Neuron (in vitro differentiated cells): ENCODE data around the gene KLHL22.
"Not testable (repeated sequence)": the region's sequence is repeated elsewhere in the genome, so short reads cannot be mapped to it uniquely, and the experiment has no call there.

Experiments used
- H2AFZ ChIP-seq: one replicate; pipeline ENCODE4 v1.6.1; 2013; ENCODE audit warnings: low read depth, mild to moderate bottlenecking, inconsistent platforms, low read length, moderate library complexity
- H3K27me3 ChIP-seq: one replicate; pipeline ENCODE4 v1.6.1; 2013; ENCODE audit warnings: low read length; ENCODE audit not compliant: insufficient read depth
- H3K36me3 ChIP-seq: one replicate; pipeline ENCODE4 v1.6.1; 2013; ENCODE audit warnings: low read length; ENCODE audit not compliant: insufficient read depth
- H3K4me1 ChIP-seq: one replicate; pipeline ENCODE4 v1.6.1; 2013; ENCODE audit warnings: low read length; ENCODE audit not compliant: insufficient read depth
- H3K4me3 ChIP-seq: 2 replicates; pipeline ENCODE4 v1.5.1; 2013; ENCODE audit warnings: mild to moderate bottlenecking, low read length, moderate library complexity
- H3K9me3 ChIP-seq: one replicate; pipeline ENCODE4 v1.6.1; 2013; ENCODE audit warnings: low read length

The KLHL22 gene, protein sequence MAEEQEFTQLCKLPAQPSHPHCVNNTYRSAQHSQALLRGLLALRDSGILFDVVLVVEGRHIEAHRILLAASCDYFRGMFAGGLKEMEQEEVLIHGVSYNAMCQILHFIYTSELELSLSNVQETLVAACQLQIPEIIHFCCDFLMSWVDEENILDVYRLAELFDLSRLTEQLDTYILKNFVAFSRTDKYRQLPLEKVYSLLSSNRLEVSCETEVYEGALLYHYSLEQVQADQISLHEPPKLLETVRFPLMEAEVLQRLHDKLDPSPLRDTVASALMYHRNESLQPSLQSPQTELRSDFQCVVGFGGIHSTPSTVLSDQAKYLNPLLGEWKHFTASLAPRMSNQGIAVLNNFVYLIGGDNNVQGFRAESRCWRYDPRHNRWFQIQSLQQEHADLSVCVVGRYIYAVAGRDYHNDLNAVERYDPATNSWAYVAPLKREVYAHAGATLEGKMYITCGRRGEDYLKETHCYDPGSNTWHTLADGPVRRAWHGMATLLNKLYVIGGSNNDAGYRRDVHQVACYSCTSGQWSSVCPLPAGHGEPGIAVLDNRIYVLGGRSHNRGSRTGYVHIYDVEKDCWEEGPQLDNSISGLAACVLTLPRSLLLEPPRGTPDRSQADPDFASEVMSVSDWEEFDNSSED

DNA sequence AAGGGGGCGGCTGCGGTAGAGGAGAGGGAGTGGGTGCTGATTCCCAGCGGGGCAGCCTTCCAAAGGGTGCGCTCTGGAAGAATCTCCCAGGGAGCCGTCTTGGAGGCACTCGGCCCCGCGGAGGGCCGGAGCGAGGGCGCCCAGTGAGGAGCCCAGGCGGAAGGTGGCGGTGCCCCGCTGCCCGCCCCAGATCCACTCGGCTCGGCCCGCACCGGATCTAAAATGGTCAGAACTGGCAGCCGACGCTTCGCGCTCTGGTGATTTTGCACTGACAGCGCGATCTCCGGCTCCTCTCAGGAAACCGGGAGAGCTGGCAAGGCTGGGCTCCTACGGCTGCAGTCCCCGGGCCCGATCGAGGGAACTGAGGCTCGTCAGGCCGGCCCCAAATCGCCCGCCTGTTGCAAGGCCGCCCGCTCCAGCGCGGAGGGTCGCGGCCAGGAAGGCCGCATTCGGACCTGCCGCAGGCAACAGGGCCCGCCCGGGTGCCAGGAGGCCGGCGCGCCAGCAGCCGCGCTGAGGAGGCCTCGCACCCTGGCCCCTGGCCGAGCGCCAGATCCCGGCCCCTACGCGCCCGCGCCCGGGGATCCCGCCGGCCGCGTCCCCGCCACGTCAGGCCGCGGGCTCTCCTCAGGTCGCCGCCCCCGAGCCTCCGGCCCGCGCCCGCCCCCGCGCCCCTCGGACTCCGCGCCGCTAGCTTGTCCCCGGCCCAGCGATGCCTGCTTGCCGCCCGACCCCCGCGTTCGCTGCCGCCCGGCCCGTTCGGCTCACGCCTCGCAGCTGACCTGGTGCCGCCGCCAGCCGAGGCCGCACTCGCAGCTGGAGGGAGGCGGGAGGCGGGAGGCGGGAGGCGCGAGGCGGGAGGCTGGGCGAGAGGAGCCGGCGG is at the start of gene KLHL22:
KLHL22 (minus strand) TSS at position 818 of the 883 bp plus-strand sequence. CDS start 6,584 bp downstream, outside the sequence.
- H3K36me3 ChIP-seq: peaks cover 6% of the 10 kb centered on the region
- H3K27me3 ChIP-seq: no peaks in the 10 kb centered on the region
- peaks cover 9% of the 10 kb centered on the region for H3K4me1 ChIP-seq
- H3K4me3 ChIP-seq: peak within 1 kb of the TSS; percentile 86
- H2AFZ ChIP-seq: peak within 1 kb of the TSS; percentile 33
- H3K9me3 ChIP-seq: peaks cover 2% of the 10 kb centered on the region

DNA sequence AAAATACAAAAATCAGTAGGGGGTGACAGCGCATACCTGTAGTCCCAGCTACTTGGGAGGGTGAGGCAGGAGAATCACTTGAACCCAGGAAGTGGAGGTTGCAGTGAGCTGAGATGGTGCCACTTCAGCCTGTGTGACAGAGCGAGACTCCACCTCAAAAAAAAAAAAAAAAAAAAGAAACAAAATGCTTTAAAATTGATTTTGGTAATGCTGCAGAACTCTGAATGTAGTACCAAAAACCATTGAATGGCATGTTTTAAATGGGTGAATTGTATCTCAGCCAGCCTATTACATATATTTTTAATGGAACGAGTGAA is 49.7 kb upstream of the KLHL22 start:
- not testable (repeated sequence) for H3K9me3 ChIP-seq, H3K27me3 ChIP-seq, H3K4me1 ChIP-seq, H2AFZ ChIP-seq, H3K4me3 ChIP-seq
- H3K36me3 ChIP-seq: peaks cover 38% of the 10 kb centered on the region

DNA sequence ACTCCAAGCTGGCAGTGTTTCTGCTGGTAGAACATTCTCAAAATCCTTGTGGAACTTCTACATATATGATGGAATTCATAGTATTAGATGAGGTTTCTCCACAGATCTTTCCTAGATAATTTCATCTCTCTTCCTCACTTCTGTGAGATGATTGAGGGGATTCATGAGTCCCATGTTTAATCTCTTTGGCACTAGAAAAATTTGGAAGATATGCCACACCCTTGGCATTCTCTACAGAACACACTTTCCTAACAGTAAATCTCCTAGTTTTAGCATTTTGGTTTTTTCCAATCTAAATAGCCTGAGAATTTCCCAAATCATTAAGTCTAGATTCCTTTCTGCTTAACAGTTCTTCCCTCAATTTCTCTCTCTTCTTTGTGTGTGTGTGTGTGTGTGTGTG is 47.1 kb upstream of the KLHL22 start:
- H3K36me3 ChIP-seq: peaks cover 55% of the 10 kb centered on the region
- no peaks in the 10 kb centered on the region for H3K4me1 ChIP-seq
- no peaks in the 10 kb centered on the region for H3K9me3 ChIP-seq
- H2AFZ ChIP-seq: no peak overlapping the region
- no peak overlapping the region for H3K4me3 ChIP-seq
- no peaks in the 10 kb centered on the region for H3K27me3 ChIP-seq

DNA sequence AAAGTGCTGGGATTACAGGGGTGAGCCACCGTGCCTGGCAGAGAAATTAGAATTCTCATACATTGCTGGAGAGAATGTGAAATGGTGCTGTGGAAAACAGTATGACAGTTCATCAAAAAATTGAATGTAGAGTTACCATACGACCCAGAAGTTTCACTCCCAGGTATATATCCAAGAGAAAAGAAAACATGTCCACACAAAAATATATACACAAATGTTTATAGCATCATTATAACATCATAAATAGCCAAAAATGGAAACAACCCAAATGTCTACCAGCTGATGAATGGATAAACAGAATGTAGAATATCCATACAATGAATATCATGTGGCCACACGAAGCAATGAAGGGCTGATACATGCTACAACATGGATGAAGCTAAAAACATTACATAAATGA is 46.5 kb upstream of the KLHL22 start:
- no peaks in the 10 kb centered on the region for H3K4me1 ChIP-seq
- no peaks in the 10 kb centered on the region for H3K27me3 ChIP-seq
- H3K9me3 ChIP-seq: no peaks in the 10 kb centered on the region
- no peak overlapping the region for H3K4me3 ChIP-seq
- no peak overlapping the region for H2AFZ ChIP-seq
- peaks cover 62% of the 10 kb centered on the region for H3K36me3 ChIP-seq

DNA sequence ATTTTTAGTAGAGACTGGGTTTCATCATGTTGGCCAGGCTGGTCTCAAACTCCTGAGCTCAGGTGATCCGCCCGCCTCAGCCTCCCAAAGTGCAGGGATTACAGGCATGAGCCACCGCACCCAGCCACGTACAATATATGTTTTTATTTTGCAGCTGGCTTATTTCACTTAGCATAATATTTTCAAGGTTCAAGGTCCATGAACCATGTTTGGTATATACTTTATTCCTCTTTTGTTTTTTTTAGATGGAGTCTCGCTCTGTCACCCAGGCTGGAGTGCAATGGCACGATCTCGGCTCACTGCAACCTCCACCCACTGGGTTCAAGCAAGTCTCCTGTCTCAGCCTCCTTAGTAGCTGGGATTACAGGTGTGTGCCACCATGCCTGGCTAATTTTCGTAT is 43.3 kb upstream of the KLHL22 start:
- H3K27me3 ChIP-seq, H3K9me3 ChIP-seq, H3K4me3 ChIP-seq, H2AFZ ChIP-seq, H3K4me1 ChIP-seq: not testable (repeated sequence)
- peaks cover 53% of the 10 kb centered on the region for H3K36me3 ChIP-seq

DNA sequence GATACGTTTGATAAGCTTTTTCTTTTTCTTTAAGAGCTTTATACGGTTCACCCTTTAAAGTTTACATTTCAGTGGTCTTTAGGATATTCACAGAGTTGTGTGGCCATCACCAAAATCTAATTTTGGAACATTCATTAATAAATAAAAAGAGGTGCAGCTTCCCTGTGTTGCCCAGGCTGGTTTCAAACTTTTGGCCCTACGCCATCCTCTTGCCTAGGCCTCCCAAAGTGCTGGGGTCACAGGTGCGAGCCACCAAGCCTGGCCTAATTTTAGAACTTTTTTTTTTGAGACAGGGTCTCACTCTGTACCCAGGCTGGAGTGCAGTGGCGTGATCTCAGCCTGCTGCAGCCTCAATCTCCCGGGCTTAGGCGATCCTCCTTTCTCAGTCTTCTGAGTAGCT is 42.4 kb upstream of the KLHL22 start:
- Histone ChIP-seq H3K4me1 (peaks cover 2% of the 10 kb centered on the region), H3K27me3 (no peaks in the 10 kb centered on the region), H3K4me3 (no peak overlapping the region), H2AFZ (no peak overlapping the region), H3K9me3 (no peaks in the 10 kb centered on the region), H3K36me3 (peaks cover 50% of the 10 kb centered on the region)

DNA sequence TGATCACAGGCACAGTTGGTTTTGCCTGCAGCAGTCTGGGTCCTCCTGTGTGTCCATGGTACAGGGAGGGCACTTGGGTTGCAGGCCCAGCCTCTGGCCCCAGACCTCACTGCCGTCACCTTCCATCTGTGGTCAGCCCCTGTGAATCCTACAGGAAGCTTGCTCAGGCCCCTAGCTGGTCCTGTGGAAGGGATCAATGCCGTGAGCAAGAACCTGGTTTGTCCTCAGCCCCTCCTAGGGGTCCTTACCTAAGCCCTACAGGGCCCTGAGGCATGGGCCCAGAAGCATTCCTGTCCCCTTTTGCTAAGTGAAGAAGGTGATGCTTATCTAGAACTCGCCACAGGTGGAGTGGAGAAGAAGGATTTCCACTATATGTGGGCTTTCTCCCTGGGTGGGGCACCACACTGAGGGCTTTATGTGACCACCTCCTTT is 41.7 kb upstream of the KLHL22 start:
- Histone ChIP-seq H3K4me3 (no peak overlapping the region), H2AFZ (no peak overlapping the region), H3K27me3 (no peaks in the 10 kb centered on the region), H3K4me1 (peaks cover 9% of the 10 kb centered on the region), H3K9me3 (no peaks in the 10 kb centered on the region), H3K36me3 (peaks cover 45% of the 10 kb centered on the region)

DNA sequence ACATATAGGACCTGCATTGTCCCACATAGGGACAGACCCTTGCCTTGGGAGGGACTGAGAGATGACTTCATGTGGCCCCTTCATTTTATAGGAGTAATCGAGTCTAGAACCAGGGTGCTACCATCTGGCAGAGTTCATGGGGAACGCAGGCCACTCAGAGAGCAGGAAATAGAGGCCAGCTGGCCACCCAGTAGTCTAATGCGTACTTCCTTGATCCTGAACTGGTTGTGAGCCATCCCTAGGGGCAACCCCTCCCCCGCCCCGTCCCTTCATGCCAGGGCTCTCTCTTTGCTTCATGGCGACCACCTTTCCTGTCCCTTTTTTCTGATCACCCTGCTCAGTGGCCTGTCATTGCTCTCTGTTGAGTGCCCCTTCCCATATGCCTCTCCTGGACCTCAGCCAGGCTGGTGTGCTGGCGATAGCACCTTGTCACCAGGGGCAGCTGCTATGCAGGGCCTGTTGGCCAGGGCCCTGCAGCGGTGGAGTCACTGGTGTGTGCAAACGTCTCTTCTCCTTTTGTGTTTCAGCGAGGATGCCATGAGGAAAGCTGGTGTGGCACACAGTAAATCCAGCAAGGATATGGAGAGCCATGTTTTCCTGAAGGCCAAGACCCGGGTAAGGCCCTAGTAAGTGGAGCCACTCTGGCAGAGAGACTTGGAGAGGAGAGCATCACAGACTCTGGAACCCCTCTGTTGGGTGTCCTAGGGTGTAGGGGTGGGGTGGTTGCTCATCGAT is 41.2 kb upstream of the KLHL22 start:
- Histone ChIP-seq H3K9me3 (no peaks in the 10 kb centered on the region), H3K36me3 (peaks cover 40% of the 10 kb centered on the region), H3K4me1 (peaks cover 14% of the 10 kb centered on the region), H2AFZ (no peak overlapping the region), H3K4me3 (no peak overlapping the region), H3K27me3 (no peaks in the 10 kb centered on the region)

DNA sequence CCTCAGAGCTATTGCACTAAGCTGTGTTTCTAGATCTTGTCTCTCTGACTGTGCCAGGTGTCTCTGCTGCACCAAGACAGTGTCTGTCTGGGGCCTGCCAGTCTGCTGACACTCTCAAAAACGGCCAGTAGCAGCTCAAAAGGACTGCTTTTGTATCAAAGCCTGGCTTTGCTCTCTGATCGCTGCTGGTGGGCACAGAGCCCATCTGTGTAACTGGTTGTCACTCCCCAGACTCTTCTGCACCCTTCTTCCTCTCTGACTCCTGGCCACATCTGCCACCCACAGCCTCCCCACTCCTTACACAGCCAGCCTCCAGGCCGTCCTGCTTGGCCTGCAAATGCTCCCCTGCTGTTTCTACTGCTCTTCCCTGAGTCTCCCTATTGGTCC is 38.3 kb upstream of the KLHL22 start:
- H3K4me1 ChIP-seq: peaks cover 17% of the 10 kb centered on the region
- H3K27me3 ChIP-seq: no peaks in the 10 kb centered on the region
- no peaks in the 10 kb centered on the region for H3K9me3 ChIP-seq
- peaks cover 22% of the 10 kb centered on the region for H3K36me3 ChIP-seq
- H3K4me3 ChIP-seq: no peak overlapping the region
- no peak overlapping the region for H2AFZ ChIP-seq

DNA sequence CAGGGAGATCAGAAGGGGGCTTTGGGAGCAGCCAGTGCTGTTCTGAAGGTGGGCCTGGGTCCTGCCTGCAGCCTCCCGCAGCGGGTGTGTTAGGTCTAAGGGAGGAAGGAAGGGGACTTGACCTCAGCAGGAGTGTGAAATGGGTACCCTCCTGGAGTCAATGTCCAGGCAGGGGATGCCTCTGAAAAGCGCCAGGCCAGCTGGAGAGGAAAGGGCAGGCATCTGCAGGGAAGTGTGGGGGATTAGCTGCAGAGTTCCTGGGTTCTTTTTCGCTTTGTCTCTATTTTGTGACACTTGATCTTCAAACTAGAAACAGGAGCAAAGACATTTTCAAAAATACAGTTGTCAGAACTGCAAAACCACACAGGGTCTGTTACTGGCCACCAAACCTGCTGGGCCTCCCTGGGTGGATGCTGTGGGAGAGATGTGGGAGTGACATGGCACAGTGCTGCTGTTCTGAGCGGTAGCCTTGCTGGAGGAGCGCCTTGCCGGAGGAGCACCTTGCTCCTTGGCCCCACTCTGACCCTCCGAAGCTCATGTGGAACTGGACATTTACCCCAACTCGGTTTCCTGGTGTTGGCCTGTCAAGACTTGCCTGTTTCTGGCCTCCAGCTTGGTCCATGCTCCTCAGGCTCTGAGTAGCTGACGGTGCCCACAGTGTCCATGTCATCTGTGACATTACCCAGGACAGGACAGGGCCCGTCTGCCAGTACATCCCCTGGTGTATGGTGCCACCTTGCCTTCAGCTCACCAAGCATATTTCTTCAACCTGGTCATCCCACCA is 37.7 kb upstream of the KLHL22 start:
- Histone ChIP-seq H3K4me3 (no peak overlapping the region), H3K4me1 (peaks cover 17% of the 10 kb centered on the region), H2AFZ (no peak overlapping the region), H3K27me3 (no peaks in the 10 kb centered on the region), H3K9me3 (peaks cover 4% of the 10 kb centered on the region), H3K36me3 (peaks cover 24% of the 10 kb centered on the region)

DNA sequence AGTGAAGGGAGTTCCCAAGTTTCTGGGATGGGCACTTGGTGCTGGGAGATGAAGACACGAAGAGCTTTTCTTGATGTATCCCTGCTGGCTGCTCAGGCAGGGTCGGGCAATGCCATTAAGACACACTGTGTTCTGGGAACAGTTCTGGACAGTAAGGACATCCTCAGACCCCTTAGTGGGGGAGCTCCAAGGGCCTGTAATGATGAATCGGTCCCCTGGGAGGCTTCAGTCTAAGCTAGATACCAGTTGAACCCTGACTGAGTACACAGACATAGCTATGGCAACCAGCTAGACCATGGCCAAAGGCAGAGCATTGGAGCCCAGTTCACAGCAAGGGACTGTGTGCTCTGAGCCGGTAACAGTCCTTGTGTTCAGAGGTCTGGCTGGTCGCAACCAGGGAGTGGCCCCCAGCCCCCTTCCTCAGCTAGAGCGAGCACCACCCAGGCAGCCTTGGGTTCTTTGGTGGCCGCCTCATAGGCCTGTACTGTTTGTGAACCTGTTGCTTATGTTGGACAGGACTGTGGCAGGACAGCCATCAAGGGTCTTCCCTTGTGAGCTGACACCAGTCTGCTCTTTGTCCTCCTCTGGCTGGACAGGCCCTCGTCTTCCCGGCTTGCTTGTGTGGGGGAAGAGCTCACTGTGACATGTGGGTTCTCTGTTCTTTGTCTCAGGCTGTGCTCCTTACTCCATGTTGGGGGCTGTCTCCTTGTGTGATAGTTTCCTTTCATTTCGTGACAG is 36.8 kb upstream of the KLHL22 start:
- H3K27me3 ChIP-seq: no peaks in the 10 kb centered on the region
- no peak overlapping the region for H2AFZ ChIP-seq
- H3K4me3 ChIP-seq: no peak overlapping the region
- peaks cover 17% of the 10 kb centered on the region for H3K4me1 ChIP-seq
- H3K9me3 ChIP-seq: peaks cover 10% of the 10 kb centered on the region
- H3K36me3 ChIP-seq: peaks cover 20% of the 10 kb centered on the region
